ENCODE results near the gene ACVR1.
"Not testable (repeated sequence)": the region's sequence is repeated elsewhere in the genome, so short reads cannot be mapped to it uniquely, and the experiment has no call there.

ACVR1 gene

GRCh38 chr2:157835006-157835405 is 41.1 kb downstream of the ACVR1 start:
- Histone ChIP-seq H3K9me3 (ENCODE audit: control insufficient read depth, low read length) (no peaks in the 10 kb centered on the region), H3K4me3 (ENCODE audit: insufficient read depth, low read depth, low read length) (no peak overlapping the region), H3K4me1 (ENCODE audit: control insufficient read depth, insufficient read depth, low read length) (peaks cover 26% of the 10 kb centered on the region), H3K27ac (ENCODE audit: insufficient read depth, low read depth, low read length, poor library complexity, severe bottlenecking) (no peak overlapping the region), H3K27me3 (ENCODE audit: control insufficient read depth, insufficient read depth, low read length, poor library complexity, severe bottlenecking) (no peaks in the 10 kb centered on the region), H3K36me3 (ENCODE audit: control insufficient read depth, insufficient read depth, low read length) (no peaks in the 10 kb centered on the region)
- 92 to 95% methylated on average over 4 of the region's 4 CpGs for WGBS, 2 experiments

GRCh38 chr2:157833721-157834120 is 42.4 kb downstream of the ACVR1 start:
- Histone ChIP-seq H3K27me3 (ENCODE audit: control insufficient read depth, insufficient read depth, low read length, poor library complexity, severe bottlenecking) (no peaks in the 10 kb centered on the region), H3K4me3 (ENCODE audit: insufficient read depth, low read depth, low read length) (no peak overlapping the region), H3K27ac (ENCODE audit: insufficient read depth, low read depth, low read length, poor library complexity, severe bottlenecking) (no peak overlapping the region), H3K36me3 (ENCODE audit: control insufficient read depth, insufficient read depth, low read length) (no peaks in the 10 kb centered on the region), H3K4me1 (ENCODE audit: control insufficient read depth, insufficient read depth, low read length) (peaks cover 14% of the 10 kb centered on the region), H3K9me3 (ENCODE audit: control insufficient read depth, low read length) (no peaks in the 10 kb centered on the region)
- 100% methylated on average over 1 of the region's 1 CpG for WGBS, 2 experiments

- Histone ChIP-seq H3K27me3 (ENCODE audit: control insufficient read depth, insufficient read depth, low read length, poor library complexity, severe bottlenecking) (no peaks in the 10 kb centered on the region), H3K9me3 (ENCODE audit: control insufficient read depth, low read length) (no peaks in the 10 kb centered on the region), H3K4me3 (ENCODE audit: insufficient read depth, low read depth, low read length) (no peak overlapping the region), H3K36me3 (ENCODE audit: control insufficient read depth, insufficient read depth, low read length) (no peaks in the 10 kb centered on the region), H3K27ac (ENCODE audit: insufficient read depth, low read depth, low read length, poor library complexity, severe bottlenecking) (no peak overlapping the region), H3K4me1 (ENCODE audit: control insufficient read depth, insufficient read depth, low read length) (no peaks in the 10 kb centered on the region)
- 86 to 91% methylated on average over 2 to 3 of the region's 3 CpGs for WGBS, 2 experiments
Measured at GRCh38 chr2:157831573-157832315, 44.4 kb downstream of the ACVR1 start.

GRCh38 chr2:157830696-157831570 is 45.2 kb downstream of the ACVR1 start:
- WGBS, 2 experiments, result 98% methylated on average over 2 of the region's 2 CpGs
- H3K27ac ChIP-seq (ENCODE audit: insufficient read depth, low read depth, low read length, poor library complexity, severe bottlenecking), result no peak overlapping the region
- H3K36me3 ChIP-seq (ENCODE audit: control insufficient read depth, insufficient read depth, low read length), result no peaks in the 10 kb centered on the region
- no peaks in the 10 kb centered on the region for H3K27me3 ChIP-seq (ENCODE audit: control insufficient read depth, insufficient read depth, low read length, poor library complexity, severe bottlenecking)
- no peaks in the 10 kb centered on the region for H3K4me1 ChIP-seq (ENCODE audit: control insufficient read depth, insufficient read depth, low read length)
- H3K9me3 ChIP-seq (ENCODE audit: control insufficient read depth, low read length), result no peaks in the 10 kb centered on the region
- H3K4me3 ChIP-seq (ENCODE audit: insufficient read depth, low read depth, low read length), result no peak overlapping the region

DNA sequence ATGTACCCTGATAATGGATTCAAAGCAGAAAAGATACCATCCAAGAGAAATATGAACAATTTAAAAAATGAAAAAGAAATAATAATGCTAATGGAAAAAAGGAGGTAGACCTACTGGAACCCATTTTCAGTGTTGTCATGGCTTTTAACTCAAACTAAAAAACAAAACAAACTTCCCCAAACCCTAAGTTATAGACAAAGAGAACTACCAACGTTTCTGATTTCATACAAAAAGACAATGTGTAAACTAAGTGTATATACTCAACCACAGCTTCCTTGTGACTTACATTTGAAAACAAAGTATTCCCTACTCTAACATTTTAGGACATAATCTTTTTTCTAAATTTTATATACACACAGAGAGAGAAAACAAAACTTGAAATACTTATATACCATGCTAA is 45.9 kb downstream of the ACVR1 start:
- Histone ChIP-seq H3K36me3 (ENCODE audit: control insufficient read depth, insufficient read depth, low read length) (no peaks in the 10 kb centered on the region), H3K4me3 (ENCODE audit: insufficient read depth, low read depth, low read length) (no peak overlapping the region), H3K4me1 (ENCODE audit: control insufficient read depth, insufficient read depth, low read length) (no peaks in the 10 kb centered on the region), H3K27ac (ENCODE audit: insufficient read depth, low read depth, low read length, poor library complexity, severe bottlenecking) (no peak overlapping the region), H3K9me3 (ENCODE audit: control insufficient read depth, low read length) (no peaks in the 10 kb centered on the region), H3K27me3 (ENCODE audit: control insufficient read depth, insufficient read depth, low read length, poor library complexity, severe bottlenecking) (no peaks in the 10 kb centered on the region)
- WGBS, 2 experiments, result 100% methylated on average over 1 of the region's 1 CpG

DNA sequence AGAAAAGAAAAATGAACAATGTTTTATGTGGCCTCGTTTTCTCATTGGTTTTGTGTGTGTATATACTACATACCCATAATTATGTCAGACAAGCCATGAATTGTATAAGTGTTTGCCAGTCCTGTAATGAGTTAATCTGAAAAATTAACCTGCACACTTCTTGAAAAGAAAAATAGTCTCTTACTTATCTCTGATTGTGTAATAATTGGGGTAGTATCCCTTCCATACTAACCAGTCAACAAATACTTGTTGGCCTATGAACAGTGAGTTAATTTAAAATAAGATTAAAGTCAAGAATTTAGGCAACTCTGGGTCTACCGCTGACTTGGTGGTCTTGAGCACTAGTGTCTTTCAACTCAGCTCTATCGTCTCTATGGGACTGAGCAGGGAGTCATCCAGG is 48.8 kb downstream of the ACVR1 start:
- H3K27ac ChIP-seq (ENCODE audit: insufficient read depth, low read depth, low read length, poor library complexity, severe bottlenecking), result no peak overlapping the region
- 95 to 96% methylated on average over 2 to 3 of the region's 3 CpGs for WGBS, 2 experiments

DNA sequence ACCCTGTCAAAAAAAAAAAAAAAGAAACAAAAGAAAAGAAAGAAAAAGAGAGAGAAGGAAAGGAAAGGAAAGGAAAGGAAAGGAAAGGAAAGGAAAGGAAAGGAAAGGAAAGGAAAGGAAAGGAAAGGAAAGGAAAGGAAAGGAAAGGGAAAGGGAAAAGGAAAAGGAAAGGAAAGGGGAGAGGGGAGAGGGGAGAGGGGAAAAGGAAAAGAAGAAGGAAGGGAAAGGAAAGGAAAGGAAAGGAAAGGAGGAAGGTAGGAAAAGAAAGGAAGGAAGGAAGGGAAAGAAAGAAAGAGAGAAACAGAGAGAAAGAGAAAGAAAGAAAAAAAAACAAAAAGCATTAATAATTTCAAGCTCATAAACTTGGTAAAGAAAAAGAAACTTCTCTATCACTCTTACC is 49.5 kb downstream of the ACVR1 start:
- H3K4me3 ChIP-seq (ENCODE audit: insufficient read depth, low read depth, low read length); H3K9me3 ChIP-seq (ENCODE audit: control insufficient read depth, low read length); H3K4me1 ChIP-seq (ENCODE audit: control insufficient read depth, insufficient read depth, low read length); H3K36me3 ChIP-seq (ENCODE audit: control insufficient read depth, insufficient read depth, low read length); H3K27me3 ChIP-seq (ENCODE audit: control insufficient read depth, insufficient read depth, low read length, poor library complexity, severe bottlenecking); H3K27ac ChIP-seq (ENCODE audit: insufficient read depth, low read depth, low read length, poor library complexity, severe bottlenecking): not testable (repeated sequence)

More for the DNA sequence above, 48.8 kb downstream of the ACVR1 start:
- no peak overlapping the region for H3K4me3 ChIP-seq (ENCODE audit: insufficient read depth, low read depth, low read length)
- no peaks in the 10 kb centered on the region for H3K9me3 ChIP-seq (ENCODE audit: control insufficient read depth, low read length)
- H3K4me1 ChIP-seq (ENCODE audit: control insufficient read depth, insufficient read depth, low read length), result no peaks in the 10 kb centered on the region
- H3K27me3 ChIP-seq (ENCODE audit: control insufficient read depth, insufficient read depth, low read length, poor library complexity, severe bottlenecking), result no peaks in the 10 kb centered on the region
- H3K36me3 ChIP-seq (ENCODE audit: control insufficient read depth, insufficient read depth, low read length), result no peaks in the 10 kb centered on the region

- Histone ChIP-seq H3K4me3 (ENCODE audit: insufficient read depth, low read depth, low read length) (no peak overlapping the region), H3K27ac (ENCODE audit: insufficient read depth, low read depth, low read length, poor library complexity, severe bottlenecking) (no peak overlapping the region), H3K4me1 (ENCODE audit: control insufficient read depth, insufficient read depth, low read length) (no peaks in the 10 kb centered on the region), H3K36me3 (ENCODE audit: control insufficient read depth, insufficient read depth, low read length) (no peaks in the 10 kb centered on the region), H3K9me3 (ENCODE audit: control insufficient read depth, low read length) (no peaks in the 10 kb centered on the region), H3K27me3 (ENCODE audit: control insufficient read depth, insufficient read depth, low read length, poor library complexity, severe bottlenecking) (no peaks in the 10 kb centered on the region)
- 92 to 95% methylated on average over 6 of the region's 6 CpGs for WGBS, 2 experiments
Measured at GRCh38 chr2:157825885-157826284, 50.2 kb downstream of the ACVR1 start.

DNA sequence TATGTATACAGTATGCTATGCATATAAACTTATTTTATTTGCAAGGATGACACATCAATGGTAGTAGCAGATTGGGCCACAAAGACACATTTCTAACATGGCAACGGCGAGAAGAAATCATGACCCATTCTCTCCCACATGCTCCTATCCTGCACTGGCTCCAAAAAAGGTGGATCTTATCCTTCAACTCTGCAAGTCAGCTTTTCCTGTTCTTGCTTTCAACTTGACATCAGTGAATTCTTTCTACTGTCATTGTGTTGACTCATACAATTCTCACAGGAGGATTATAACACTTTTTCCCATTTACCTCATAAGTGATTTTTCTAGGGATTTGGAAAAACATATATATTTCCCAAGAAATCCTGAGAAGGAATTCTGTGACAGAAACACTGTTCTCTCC is 53.1 kb downstream of the ACVR1 start:
- no peak overlapping the region for H3K27ac ChIP-seq (ENCODE audit: insufficient read depth, low read depth, low read length, poor library complexity, severe bottlenecking)
- no peaks in the 10 kb centered on the region for H3K4me1 ChIP-seq (ENCODE audit: control insufficient read depth, insufficient read depth, low read length)
- 92 to 97% methylated on average over 2 of the region's 2 CpGs for WGBS, 2 experiments
- no peaks in the 10 kb centered on the region for H3K27me3 ChIP-seq (ENCODE audit: control insufficient read depth, insufficient read depth, low read length, poor library complexity, severe bottlenecking)
- H3K9me3 ChIP-seq (ENCODE audit: control insufficient read depth, low read length), result no peaks in the 10 kb centered on the region
- no peak overlapping the region for H3K4me3 ChIP-seq (ENCODE audit: insufficient read depth, low read depth, low read length)
- H3K36me3 ChIP-seq (ENCODE audit: control insufficient read depth, insufficient read depth, low read length), result no peaks in the 10 kb centered on the region

- Histone ChIP-seq H3K36me3 (ENCODE audit: control insufficient read depth, insufficient read depth, low read length) (no peaks in the 10 kb centered on the region), H3K4me1 (ENCODE audit: control insufficient read depth, insufficient read depth, low read length) (no peaks in the 10 kb centered on the region), H3K9me3 (ENCODE audit: control insufficient read depth, low read length) (no peaks in the 10 kb centered on the region), H3K27me3 (ENCODE audit: control insufficient read depth, insufficient read depth, low read length, poor library complexity, severe bottlenecking) (no peaks in the 10 kb centered on the region), H3K4me3 (ENCODE audit: insufficient read depth, low read depth, low read length) (no peak overlapping the region), H3K27ac (ENCODE audit: insufficient read depth, low read depth, low read length, poor library complexity, severe bottlenecking) (no peak overlapping the region)
- 92 to 95% methylated on average over 4 of the region's 4 CpGs for WGBS, 2 experiments
Measured at GRCh38 chr2:157822533-157822932, 53.6 kb downstream of the ACVR1 start.
